ENCODE measurements around the gene IL17RA. TPM values are rescaled to one million over a fixed set of nuclear protein-coding genes. Genes with fewer than 3 reads are reported as not detected.

The IL17RA gene
- polyA plus RNA-seq, 3 donors from 2014 or later: 12.8 to 21.0 (median 14.6) TPM

GRCh38 chr22:17113600-17113999 is 28.8 kb downstream of the IL17RA start:
- H3K9me3 Mint-ChIP-seq: peaks cover 0 to 1% (median 0%) of the 10 kb centered on the region in 6 donors
- peaks cover 3 to 8% (median 3%) of the 10 kb centered on the region in 3 donors for H3K27me3 Mint-ChIP-seq (ENCODE audit: low read depth in 3 of 3)
- H3K36me3 Mint-ChIP-seq: peaks cover 0 to 13% (median 4%) of the 10 kb centered on the region in 3 donors
- no peak overlapping the region for H3K27ac Mint-ChIP-seq
- no peak overlapping the region for H3K4me3 Mint-ChIP-seq
- H3K4me1 Mint-ChIP-seq: peaks cover 39 to 43% of the 10 kb centered on the region in 2 donors
- DNase-seq: no peak

GRCh38 chr22:17114173-17114897 is 29.5 kb downstream of the IL17RA start:
- peaks cover 0 to 13% (median 4%) of the 10 kb centered on the region in 3 donors for H3K36me3 Mint-ChIP-seq
- H3K9me3 Mint-ChIP-seq: peaks cover 0 to 1% (median 0%) of the 10 kb centered on the region in 6 donors
- peaks cover 3 to 8% (median 7%) of the 10 kb centered on the region in 3 donors for H3K27me3 Mint-ChIP-seq (ENCODE audit: low read depth in 3 of 3)
- no peak overlapping the region for H3K4me3 Mint-ChIP-seq
- peak overlapping the region in 1 of 6 donors; percentile 25 for H3K27ac Mint-ChIP-seq
- no peak for DNase-seq
- peaks cover 45 to 50% of the 10 kb centered on the region in 2 donors for H3K4me1 Mint-ChIP-seq

- Mint-ChIP-seq H3K27me3 (ENCODE audit: low read depth in 3 of 3) (peaks cover 3 to 9% (median 7%) of the 10 kb centered on the region in 3 donors), H3K4me1 (peaks cover 45 to 50% of the 10 kb centered on the region in 2 donors), H3K9me3 (peaks cover 0 to 1% (median 0%) of the 10 kb centered on the region in 6 donors), H3K27ac (peak overlapping the region in 1 of 6 donors; percentile 40), H3K36me3 (peaks cover 0 to 10% (median under 1%) of the 10 kb centered on the region in 3 donors), H3K4me3 (no peak overlapping the region)
- no peak for DNase-seq
Observed at GRCh38 chr22:17114898-17115235, 30.1 kb downstream of the IL17RA start.

- Mint-ChIP-seq H3K27me3 (ENCODE audit: low read depth in 3 of 3) (peaks cover 3 to 10% (median 7%) of the 10 kb centered on the region in 3 donors), H3K36me3 (peaks cover 0 to 9% (median 0%) of the 10 kb centered on the region in 3 donors), H3K4me3 (peak overlapping the region in 1 of 5 donors; percentile 58), H3K27ac (peak overlapping the region in 2 of 6 donors; percentile 54 to 65), H3K9me3 (peaks cover 0 to 1% (median 0%) of the 10 kb centered on the region in 6 donors), H3K4me1 (peaks cover 45 to 50% of the 10 kb centered on the region in 2 donors)
- no peak for DNase-seq
Observed at GRCh38 chr22:17115236-17115635, 30.4 kb downstream of the IL17RA start.

- Mint-ChIP-seq H3K4me1 (peaks cover 45 to 50% of the 10 kb centered on the region in 2 donors), H3K27ac (peak overlapping the region; percentile 18 to 65 (median 37)), H3K36me3 (peaks cover 0 to 7% (median 0%) of the 10 kb centered on the region in 3 donors), H3K27me3 (ENCODE audit: low read depth in 3 of 3) (peaks cover 3 to 10% (median 7%) of the 10 kb centered on the region in 3 donors), H3K9me3 (peaks cover 0 to 1% (median 0%) of the 10 kb centered on the region in 6 donors), H3K4me3 (peak overlapping the region; percentile 51 to 78 (median 69))
- no peak for DNase-seq
Observed at GRCh38 chr22:17115945-17116565, 31.3 kb downstream of the IL17RA start.

- DNase-seq: no peak
- Mint-ChIP-seq H3K27ac (peak overlapping the region; percentile 5 to 65 (median 30)), H3K9me3 (peaks cover 0 to 1% (median 0%) of the 10 kb centered on the region in 6 donors), H3K27me3 (ENCODE audit: low read depth in 3 of 3) (peaks cover 3 to 12% (median 11%) of the 10 kb centered on the region in 3 donors), H3K4me1 (peaks cover 45 to 55% of the 10 kb centered on the region in 2 donors), H3K36me3 (no peaks in the 10 kb centered on the region), H3K4me3 (peak overlapping the region; percentile 51 to 78 (median 69))
Observed at GRCh38 chr22:17116572-17117330, 32.0 kb downstream of the IL17RA start.

GRCh38 chr22:17117400-17117799 is 32.6 kb downstream of the IL17RA start:
- peak overlapping the region in 3 of 6 donors; percentile 31 to 73 (median 52) for H3K27ac Mint-ChIP-seq
- H3K4me1 Mint-ChIP-seq: peaks cover 45 to 58% of the 10 kb centered on the region in 2 donors
- H3K36me3 Mint-ChIP-seq: no peaks in the 10 kb centered on the region
- H3K27me3 Mint-ChIP-seq (ENCODE audit: low read depth in 3 of 3): peaks cover 7 to 17% (median 16%) of the 10 kb centered on the region in 3 donors
- DNase-seq: no peak
- peaks cover 0 to 1% (median 0%) of the 10 kb centered on the region in 6 donors for H3K9me3 Mint-ChIP-seq
- peak overlapping the region; percentile 66 to 82 (median 78) for H3K4me3 Mint-ChIP-seq

GRCh38 chr22:17117890-17118289 is 33.1 kb downstream of the IL17RA start:
- Mint-ChIP-seq H3K36me3 (no peaks in the 10 kb centered on the region), H3K27me3 (ENCODE audit: low read depth in 3 of 3) (peaks cover 7 to 19% (median 16%) of the 10 kb centered on the region in 3 donors), H3K4me1 (peaks cover 45 to 58% of the 10 kb centered on the region in 2 donors), H3K27ac (peak overlapping the region in 4 of 6 donors; percentile 27 to 77 (median 52)), H3K4me3 (peak overlapping the region; percentile 66 to 82 (median 78)), H3K9me3 (peaks cover 0 to 1% (median 0%) of the 10 kb centered on the region in 6 donors)
- peak in 1 of 3 donors; percentile 5 for DNase-seq

GRCh38 chr22:17118342-17118741 is 33.5 kb downstream of the IL17RA start:
- peak overlapping the region; percentile 66 to 82 (median 78) for H3K4me3 Mint-ChIP-seq
- peaks cover 0 to 1% (median 0%) of the 10 kb centered on the region in 6 donors for H3K9me3 Mint-ChIP-seq
- no peaks in the 10 kb centered on the region for H3K36me3 Mint-ChIP-seq
- peaks cover 7 to 19% (median 16%) of the 10 kb centered on the region in 3 donors for H3K27me3 Mint-ChIP-seq (ENCODE audit: low read depth in 3 of 3)
- H3K27ac Mint-ChIP-seq: peak overlapping the region in 3 of 6 donors; percentile 31 to 77 (median 73)
- peaks cover 45 to 58% of the 10 kb centered on the region in 2 donors for H3K4me1 Mint-ChIP-seq
- DNase-seq: no peak

GRCh38 chr22:17119481-17120202 is 34.8 kb downstream of the IL17RA start:
- H3K27me3 Mint-ChIP-seq (ENCODE audit: low read depth in 3 of 3): peaks cover 7 to 19% (median 16%) of the 10 kb centered on the region in 3 donors
- H3K4me1 Mint-ChIP-seq: peaks cover 45 to 55% of the 10 kb centered on the region in 2 donors
- H3K9me3 Mint-ChIP-seq: peaks cover 0 to 1% (median 0%) of the 10 kb centered on the region in 6 donors
- no peak overlapping the region for H3K27ac Mint-ChIP-seq
- H3K4me3 Mint-ChIP-seq: peak overlapping the region in 3 of 5 donors; percentile 42 to 81 (median 59)
- DNase-seq: no peak
- H3K36me3 Mint-ChIP-seq: no peaks in the 10 kb centered on the region

GRCh38 chr22:17120281-17120680 is 35.5 kb downstream of the IL17RA start:
- no peak overlapping the region for H3K27ac Mint-ChIP-seq
- H3K9me3 Mint-ChIP-seq: peaks cover 0 to 1% (median 0%) of the 10 kb centered on the region in 6 donors
- peak overlapping the region in 1 of 5 donors; percentile 52 for H3K4me3 Mint-ChIP-seq
- no peaks in the 10 kb centered on the region for H3K36me3 Mint-ChIP-seq
- H3K27me3 Mint-ChIP-seq (ENCODE audit: low read depth in 3 of 3): peaks cover 7 to 19% (median 16%) of the 10 kb centered on the region in 3 donors
- peak; percentile 49 to 68 (median 67) for DNase-seq
- H3K4me1 Mint-ChIP-seq: peaks cover 38 to 48% of the 10 kb centered on the region in 2 donors

- H3K4me1 Mint-ChIP-seq: peaks cover 33 to 43% of the 10 kb centered on the region in 2 donors
- H3K36me3 Mint-ChIP-seq: no peaks in the 10 kb centered on the region
- peaks cover 0 to 1% (median 0%) of the 10 kb centered on the region in 6 donors for H3K9me3 Mint-ChIP-seq
- H3K4me3 Mint-ChIP-seq: no peak overlapping the region
- peaks cover 7 to 19% (median 16%) of the 10 kb centered on the region in 3 donors for H3K27me3 Mint-ChIP-seq (ENCODE audit: low read depth in 3 of 3)
- DNase-seq: no peak
- H3K27ac Mint-ChIP-seq: no peak overlapping the region
Observed at GRCh38 chr22:17120711-17121232, 36.0 kb downstream of the IL17RA start.
